Esophagus muscularis mucosa (tissue), 4 donors: ENCODE data around the gene DLK2. TPM values are rescaled to one million over a fixed set of nuclear protein-coding genes. Genes with fewer than 3 reads are reported as not detected.

ENCODE experiments used
- DNase-seq: peaks from one replicate; pipeline ENCODE4 v3.0.0-alpha.2; 2017; ENCODE audit errors: extremely low spot score
- H3K27ac ChIP-seq, 4 donors: fragments of 200-600 bp; sonication (generic); replicated peaks in 1 of 4; 1 replicate in 3 of 4; 2 replicates in 1 of 4; pipeline ENCODE4 v1.5.1; 2016 to 2019; ENCODE audit warnings: mild to moderate bottlenecking in 1 of 4
- H3K27me3 ChIP-seq, 4 donors: fragments of 200-600 bp; sonication (generic); one replicate each; pipeline versions ENCODE4 v1.5.1 to v1.6.0; 2016 to 2019
- H3K36me3 ChIP-seq, 4 donors: fragments of 200-600 bp; sonication (generic); one replicate each; pipeline ENCODE4 v1.5.1; 2016 to 2019
- H3K4me1 ChIP-seq, 4 donors: fragments of 200-600 bp; sonication (generic); one replicate each; pipeline ENCODE4 v1.5.1; 2016 to 2019
- H3K4me3 ChIP-seq, 4 donors: fragments of 200-600 bp; sonication (generic); 1 replicate in 2 of 4; 2 replicates in 2 of 4; pipeline ENCODE4 v1.5.1; 2016 to 2019; ENCODE audit warnings: mild to moderate bottlenecking in 4 of 4, moderate library complexity in 1 of 4
- H3K9me3 ChIP-seq, 4 donors: fragments of 200-600 bp; sonication (generic); 1 replicate in 3 of 4; 2 replicates in 1 of 4; pipeline ENCODE4 v1.5.1; 2016 to 2019
- EP300 ChIP-seq: sonication (generic); formaldehyde crosslinking; IDR thresholded peaks from one replicate; pipeline ENCODE4 v1.6.1; 2017; ENCODE audit warnings: antibody characterized with exemption
- POLR2A ChIP-seq: fragments of 450-650 bp; IDR thresholded peaks from one replicate; pipeline ENCODE4 v1.6.1; 2017; ENCODE audit warnings: antibody characterized with exemption, moderate library complexity, mild to moderate bottlenecking, low read depth
- POLR2AphosphoS5 ChIP-seq, 2 donors: sonication (generic); formaldehyde crosslinking; IDR thresholded peaks; one replicate each; pipeline ENCODE4 v1.6.1; 2017; ENCODE audit warnings: antibody characterized with exemption in 2 of 2
- WGBS: methylation state at CpG from one replicate; pipeline ENCODE4 v1.1.5; 2018; 5-methylcytosine and 5-hydroxymethylcytosine counted together
- intact Hi-C: fragments of 100-400 bp; cut with DNase I; formaldehyde crosslinking; loops from one replicate; pipeline ENCODE4 v1.15.1; 2023
- total RNA-seq, 4 donors: library from RNA; depleted of rRNA; stranded (reverse); fragments of >200 nt; gene quantifications; one replicate each; pipeline versions ENCODE4 v1.1.0 to v1.2.1, GENCODE V29; 2016
- TF ChIP-seq, protein P1 (sequence below), 3 experiments: fragments of 200-600 bp in 2 of 3; fragments of 450-650 bp in 1 of 3; sonication (generic) in 2 of 3; IDR thresholded peaks; one replicate each; pipeline ENCODE4 v1.5.1; 2017 to 2019; ENCODE audit warnings: antibody characterized with exemption in 3 of 3, mild to moderate bottlenecking in 2 of 3, moderate library complexity in 1 of 3

DLK2 gene
- total RNA-seq, 4 donors from 2014 or later, result 0.32 to 0.33 TPM; not detected in 2

DNA sequence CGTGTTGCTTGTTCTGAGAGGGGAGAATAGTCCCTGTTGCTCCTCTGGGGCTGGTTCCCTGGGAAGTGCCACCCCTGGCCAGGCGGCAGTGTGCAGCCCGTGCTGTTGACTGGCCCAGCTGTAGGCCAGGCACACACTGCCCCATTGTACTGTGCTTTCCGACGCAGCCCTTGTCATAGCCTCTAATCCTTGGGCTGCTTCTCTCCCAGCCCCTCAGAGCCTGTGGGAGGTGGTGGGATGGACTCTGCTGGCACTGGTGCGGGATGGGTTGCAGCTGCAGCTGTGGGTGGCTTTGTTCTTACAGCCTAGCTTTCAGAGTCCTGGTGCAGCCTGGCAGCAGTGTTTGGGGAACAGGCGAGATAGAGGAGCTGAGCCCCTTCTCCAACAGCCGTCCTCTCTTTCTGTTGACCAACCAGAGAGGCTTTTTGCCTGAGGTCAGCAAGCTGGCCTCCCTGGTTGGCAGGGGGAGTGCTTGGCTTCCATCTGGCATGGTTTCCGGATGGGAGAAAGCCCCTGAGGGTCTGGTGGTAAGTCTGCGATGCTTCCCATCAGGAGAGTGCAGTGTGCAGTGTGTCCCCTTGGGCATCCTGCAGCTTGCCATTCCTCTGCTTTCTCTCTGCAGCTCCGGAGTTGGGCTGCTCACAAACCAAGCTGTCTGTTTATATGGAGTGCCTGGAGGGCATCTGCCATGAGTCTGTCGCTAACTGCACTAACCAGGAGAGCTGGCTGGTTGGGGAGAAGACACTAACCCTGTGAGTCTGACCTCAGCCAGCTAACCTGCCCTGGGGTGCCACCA lies 34.1 kb upstream of the DLK2 start:
- Histone ChIP-seq H3K27ac (no peak overlapping the region), H3K27me3 (no peaks in the 10 kb centered on the region)
- intact Hi-C loops, result loop anchor here (10.0 kb wide), 1 partner anchor 125 kb away; the partner anchor contains the start of gene ZNF318

DNA sequence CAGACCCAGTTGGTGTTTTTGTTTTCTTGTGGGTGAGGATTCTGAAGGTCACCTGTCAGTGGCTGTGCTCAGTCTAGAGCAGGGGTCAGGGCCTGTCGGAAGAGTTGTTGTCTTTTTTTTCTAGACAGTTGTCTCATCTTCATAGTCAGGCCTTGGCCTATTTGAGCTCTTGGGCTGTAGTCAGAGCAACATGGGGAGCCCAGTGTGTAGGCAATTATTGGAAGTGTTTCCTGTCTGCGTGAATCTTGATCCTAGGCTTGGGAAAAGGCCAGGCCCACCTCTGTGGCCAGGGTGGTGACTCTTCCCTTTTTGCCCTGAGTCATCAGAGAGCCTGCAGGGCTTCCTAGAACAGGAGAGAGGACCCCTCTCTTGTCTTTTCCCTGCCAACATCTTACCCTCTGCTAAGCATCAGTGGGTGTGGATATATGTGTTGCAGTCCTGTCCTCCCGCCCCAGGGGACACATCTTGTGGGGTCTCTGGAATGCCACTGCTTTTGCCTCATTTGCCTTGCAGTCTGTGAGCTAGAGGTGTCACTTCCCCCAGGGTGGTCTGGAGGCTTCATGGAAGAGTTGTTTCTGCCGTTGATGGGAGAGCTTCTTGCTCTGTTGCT lies 33.4 kb upstream of the DLK2 start:
- WGBS, result 64% methylated on average over 4 of the region's 4 CpGs

More for the DNA sequence above, 34.1 kb upstream of the DLK2 start:
- TF ChIP-seq POLR2A (no peak), EP300 (no peak), POLR2AphosphoS5 (IDR thresholded peaks at IDR 0.05) (no peak)
- TF ChIP-seq, protein P1, sequence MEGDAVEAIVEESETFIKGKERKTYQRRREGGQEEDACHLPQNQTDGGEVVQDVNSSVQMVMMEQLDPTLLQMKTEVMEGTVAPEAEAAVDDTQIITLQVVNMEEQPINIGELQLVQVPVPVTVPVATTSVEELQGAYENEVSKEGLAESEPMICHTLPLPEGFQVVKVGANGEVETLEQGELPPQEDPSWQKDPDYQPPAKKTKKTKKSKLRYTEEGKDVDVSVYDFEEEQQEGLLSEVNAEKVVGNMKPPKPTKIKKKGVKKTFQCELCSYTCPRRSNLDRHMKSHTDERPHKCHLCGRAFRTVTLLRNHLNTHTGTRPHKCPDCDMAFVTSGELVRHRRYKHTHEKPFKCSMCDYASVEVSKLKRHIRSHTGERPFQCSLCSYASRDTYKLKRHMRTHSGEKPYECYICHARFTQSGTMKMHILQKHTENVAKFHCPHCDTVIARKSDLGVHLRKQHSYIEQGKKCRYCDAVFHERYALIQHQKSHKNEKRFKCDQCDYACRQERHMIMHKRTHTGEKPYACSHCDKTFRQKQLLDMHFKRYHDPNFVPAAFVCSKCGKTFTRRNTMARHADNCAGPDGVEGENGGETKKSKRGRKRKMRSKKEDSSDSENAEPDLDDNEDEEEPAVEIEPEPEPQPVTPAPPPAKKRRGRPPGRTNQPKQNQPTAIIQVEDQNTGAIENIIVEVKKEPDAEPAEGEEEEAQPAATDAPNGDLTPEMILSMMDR (IDR thresholded peaks at IDR 0.05), result no peak
- peaks cover 0 to 11% (median 7%) of the 10 kb centered on the region in 4 donors for H3K4me1 ChIP-seq
- peaks cover 0 to 20% (median 6%) of the 10 kb centered on the region in 4 donors for H3K36me3 ChIP-seq
- no peak for DNase-seq
- H3K9me3 ChIP-seq, result no peaks in the 10 kb centered on the region
- 87% methylated on average over 5 of the region's 12 CpGs for WGBS
- no peak overlapping the region for H3K4me3 ChIP-seq

DNA sequence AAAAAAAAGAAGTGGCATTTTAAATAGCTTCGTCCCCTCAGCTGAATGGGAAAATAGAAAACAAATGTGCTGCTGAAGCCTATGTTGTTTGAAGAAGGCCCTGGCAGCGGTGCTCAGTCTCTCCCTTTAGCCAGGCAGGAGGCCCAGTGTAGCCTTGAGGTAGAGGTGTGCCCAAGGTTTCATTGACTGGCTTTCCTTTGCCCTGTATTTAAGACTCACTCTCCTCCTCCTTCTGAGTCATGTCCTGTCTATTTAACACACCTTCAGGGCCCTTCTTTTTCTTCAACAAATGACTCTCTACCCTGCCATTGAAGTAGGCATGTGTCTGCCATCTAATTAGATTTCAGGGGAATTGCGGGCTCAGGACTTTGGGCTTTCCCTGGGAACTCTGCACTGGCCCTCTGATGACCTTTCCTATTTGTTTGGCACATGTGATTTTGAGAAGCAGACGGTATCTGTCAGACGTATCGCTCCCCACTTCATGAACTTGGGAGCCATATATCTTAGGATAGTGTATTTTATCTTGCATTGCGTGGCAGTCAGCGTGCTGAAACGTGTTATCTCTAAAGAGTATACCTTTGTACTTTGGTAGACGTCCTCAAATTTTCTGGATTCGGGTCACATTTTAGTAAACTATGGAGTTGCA lies 26.4 kb upstream of the DLK2 start:
- intact Hi-C loops, result no loop called here
- no peaks in the 10 kb centered on the region for H3K9me3 ChIP-seq
- peaks cover 0 to 19% (median under 1%) of the 10 kb centered on the region in 4 donors for H3K36me3 ChIP-seq
- TF ChIP-seq POLR2A (no peak), EP300 (no peak)
- TF ChIP-seq, protein P1 (IDR thresholded peaks at IDR 0.05), result no peak
- no peak for DNase-seq
- peaks cover 22 to 43% (median 37%) of the 10 kb centered on the region in 4 donors for H3K4me1 ChIP-seq
- 83% methylated on average over 11 of the region's 11 CpGs for WGBS
- no peak overlapping the region for H3K4me3 ChIP-seq
- H3K27me3 ChIP-seq, result no peaks in the 10 kb centered on the region
- H3K27ac ChIP-seq, result no peak overlapping the region

More for the DNA sequence above, 33.4 kb upstream of the DLK2 start:
- intact Hi-C loops, result no loop called here
- Histone ChIP-seq H3K27ac (no peak overlapping the region), H3K9me3 (no peaks in the 10 kb centered on the region), H3K36me3 (peaks cover 0 to 20% (median 6%) of the 10 kb centered on the region in 4 donors), H3K4me1 (peaks cover 0 to 11% (median 3%) of the 10 kb centered on the region in 4 donors), H3K27me3 (no peaks in the 10 kb centered on the region), H3K4me3 (no peak overlapping the region)
- TF ChIP-seq POLR2AphosphoS5 (IDR thresholded peaks at IDR 0.05), result no peak
- TF ChIP-seq POLR2A, result no peak
- TF ChIP-seq, protein P1 (IDR thresholded peaks at IDR 0.05), result no peak
- no peak for TF ChIP-seq EP300
- no peak for DNase-seq

DNA sequence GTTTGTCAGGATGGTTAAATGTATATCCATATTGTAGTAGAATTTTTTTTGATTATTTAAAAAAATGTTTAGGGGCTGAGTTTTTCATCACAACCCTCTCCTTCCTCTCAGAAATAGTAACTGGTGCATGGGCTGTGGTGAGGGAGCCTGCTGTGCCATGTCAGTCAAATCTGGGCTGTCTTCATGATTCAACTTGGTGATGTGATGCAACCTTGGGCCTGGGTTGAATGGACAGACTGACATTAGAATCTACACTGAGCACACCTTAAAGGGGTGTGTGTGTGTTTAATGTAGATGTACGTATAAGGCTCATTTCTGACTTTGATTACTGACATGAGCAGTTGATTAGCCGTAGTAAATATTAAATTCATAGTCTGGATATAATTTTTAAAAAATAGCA lies 25.7 kb upstream of the DLK2 start:
- no peak for DNase-seq
- WGBS, result 89% methylated on average over 2 of the region's 2 CpGs
- H3K9me3 ChIP-seq, result no peaks in the 10 kb centered on the region
- intact Hi-C loops, result no loop called here
- H3K4me3 ChIP-seq, result no peak overlapping the region
- peaks cover 22 to 45% (median 38%) of the 10 kb centered on the region in 4 donors for H3K4me1 ChIP-seq
- TF ChIP-seq EP300 (no peak), POLR2A (no peak), POLR2AphosphoS5 (IDR thresholded peaks at IDR 0.05) (no peak)
- TF ChIP-seq, protein P1 (IDR thresholded peaks at IDR 0.05), result no peak
- no peaks in the 10 kb centered on the region for H3K27me3 ChIP-seq
- no peak overlapping the region for H3K27ac ChIP-seq
- peaks cover 0 to 13% (median 0%) of the 10 kb centered on the region in 4 donors for H3K36me3 ChIP-seq
